ENCODE measurements around the gene PSME2. TPM values are rescaled to one million over a fixed set of nuclear protein-coding genes. Genes with fewer than 3 reads are reported as not detected.
A peak's percentile ranks its signal among the peaks of the same experiment; 100 is the strongest.

Gene PSME2
- total RNA-seq, 1 donor from 2014 or later, result 125 TPM

DNA sequence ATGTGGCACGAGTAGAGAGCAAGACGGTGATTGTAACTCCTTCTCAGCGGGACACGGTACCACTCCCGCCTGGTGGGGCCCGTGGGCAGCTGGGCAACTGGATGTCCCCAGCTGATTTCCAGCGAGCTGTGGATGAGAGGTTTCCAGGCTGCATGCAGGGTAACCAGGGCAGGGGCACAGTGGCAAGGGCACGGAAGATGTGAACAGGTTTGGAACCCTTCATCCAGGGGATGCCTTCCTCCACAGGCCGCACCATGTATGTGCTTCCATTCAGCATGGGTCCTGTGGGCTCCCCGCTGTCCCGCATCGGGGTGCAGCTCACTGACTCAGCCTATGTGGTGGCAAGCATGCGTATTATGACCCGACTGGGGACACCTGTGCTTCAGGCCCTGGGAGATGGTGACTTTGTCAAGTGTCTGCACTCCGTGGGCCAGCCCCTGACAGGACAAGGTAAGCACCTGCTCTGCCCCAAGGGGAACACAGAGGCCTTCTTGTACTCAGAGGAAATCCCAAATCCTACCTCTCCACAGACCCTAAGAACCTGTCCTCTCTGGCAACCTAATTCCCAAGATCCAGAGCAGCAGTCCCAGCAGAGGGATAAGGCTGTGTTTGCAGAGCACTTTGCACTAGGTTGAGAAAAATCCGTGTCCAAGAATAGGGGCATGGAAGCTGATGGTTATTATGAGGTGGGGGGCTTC, 48.0 kb downstream of the PSME2 start:
- no peak for DNase-seq (ENCODE audit: low read depth, low spot score)
- no peaks in the 10 kb centered on the region for H3K36me3 Mint-ChIP-seq (ENCODE audit: low read depth)
- H3K27me3 Mint-ChIP-seq (ENCODE audit: low read depth), result no peaks in the 10 kb centered on the region
- TF ChIP-seq CTCF (conservative IDR thresholded peaks at IDR 0.05), result no peak
- H3K27ac Mint-ChIP-seq (ENCODE audit: unreplicated experiment), result no peak overlapping the region
- H3K4me3 Mint-ChIP-seq, result no peak overlapping the region
- no peaks in the 10 kb centered on the region for H3K9me3 Mint-ChIP-seq
- peaks cover 19% of the 10 kb centered on the region for H3K4me1 Mint-ChIP-seq

GRCh38 chr14:24096545-24097181, 49.7 kb downstream of the PSME2 start:
- Mint-ChIP-seq H3K27ac (ENCODE audit: unreplicated experiment) (no peak overlapping the region), H3K36me3 (ENCODE audit: low read depth) (no peaks in the 10 kb centered on the region), H3K27me3 (ENCODE audit: low read depth) (no peaks in the 10 kb centered on the region), H3K9me3 (no peaks in the 10 kb centered on the region), H3K4me1 (peaks cover 27% of the 10 kb centered on the region), H3K4me3 (peak overlapping the region; percentile 71)
- DNase-seq (ENCODE audit: low read depth, low spot score), result no peak
- TF ChIP-seq CTCF (conservative IDR thresholded peaks at IDR 0.05), result no peak

- peak overlapping the region; percentile 86 for H3K27ac Mint-ChIP-seq (ENCODE audit: unreplicated experiment)
- TF ChIP-seq CTCF (conservative IDR thresholded peaks at IDR 0.05), result no peak
- peak overlapping the region; percentile 94 for H3K4me3 Mint-ChIP-seq
- no peaks in the 10 kb centered on the region for H3K9me3 Mint-ChIP-seq
- H3K36me3 Mint-ChIP-seq (ENCODE audit: low read depth), result no peaks in the 10 kb centered on the region
- H3K4me1 Mint-ChIP-seq, result peaks cover 30% of the 10 kb centered on the region
- no peaks in the 10 kb centered on the region for H3K27me3 Mint-ChIP-seq (ENCODE audit: low read depth)
- no peak for DNase-seq (ENCODE audit: low read depth, low spot score)
Observed at GRCh38 chr14:24095271-24096068, 50.9 kb downstream of the PSME2 start.

DNA sequence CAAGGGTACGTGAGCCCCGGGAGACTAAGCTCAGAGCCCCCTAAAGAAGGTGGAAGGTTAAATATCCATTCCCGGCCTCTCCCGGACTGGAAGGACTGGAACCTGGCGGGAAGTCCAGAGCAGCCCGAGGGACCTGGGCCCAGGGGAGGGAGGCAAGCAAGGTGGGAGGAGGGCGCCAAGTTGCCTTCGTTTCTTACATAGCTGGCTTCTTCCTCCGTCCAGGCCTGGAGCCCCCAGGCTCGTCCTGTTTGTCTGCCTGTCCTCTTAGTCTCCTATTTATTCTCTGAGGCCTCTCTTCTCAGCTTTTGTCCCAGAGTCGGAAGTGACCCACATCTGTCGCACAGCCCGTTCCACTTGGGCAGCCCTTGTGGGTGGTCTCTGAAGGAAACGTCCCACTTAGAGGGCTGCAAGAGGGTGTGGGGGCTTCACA, 51.6 kb downstream of the PSME2 start:
- no peaks in the 10 kb centered on the region for H3K9me3 Mint-ChIP-seq
- no peaks in the 10 kb centered on the region for H3K36me3 Mint-ChIP-seq (ENCODE audit: low read depth)
- H3K4me1 Mint-ChIP-seq, result peaks cover 34% of the 10 kb centered on the region
- H3K27ac Mint-ChIP-seq (ENCODE audit: unreplicated experiment), result peak overlapping the region; percentile 86
- H3K27me3 Mint-ChIP-seq (ENCODE audit: low read depth), result no peaks in the 10 kb centered on the region
- TF ChIP-seq CTCF (conservative IDR thresholded peaks at IDR 0.05), result no peak
- peak overlapping the region; percentile 94 for H3K4me3 Mint-ChIP-seq
- no peak for DNase-seq (ENCODE audit: low read depth, low spot score)

DNA sequence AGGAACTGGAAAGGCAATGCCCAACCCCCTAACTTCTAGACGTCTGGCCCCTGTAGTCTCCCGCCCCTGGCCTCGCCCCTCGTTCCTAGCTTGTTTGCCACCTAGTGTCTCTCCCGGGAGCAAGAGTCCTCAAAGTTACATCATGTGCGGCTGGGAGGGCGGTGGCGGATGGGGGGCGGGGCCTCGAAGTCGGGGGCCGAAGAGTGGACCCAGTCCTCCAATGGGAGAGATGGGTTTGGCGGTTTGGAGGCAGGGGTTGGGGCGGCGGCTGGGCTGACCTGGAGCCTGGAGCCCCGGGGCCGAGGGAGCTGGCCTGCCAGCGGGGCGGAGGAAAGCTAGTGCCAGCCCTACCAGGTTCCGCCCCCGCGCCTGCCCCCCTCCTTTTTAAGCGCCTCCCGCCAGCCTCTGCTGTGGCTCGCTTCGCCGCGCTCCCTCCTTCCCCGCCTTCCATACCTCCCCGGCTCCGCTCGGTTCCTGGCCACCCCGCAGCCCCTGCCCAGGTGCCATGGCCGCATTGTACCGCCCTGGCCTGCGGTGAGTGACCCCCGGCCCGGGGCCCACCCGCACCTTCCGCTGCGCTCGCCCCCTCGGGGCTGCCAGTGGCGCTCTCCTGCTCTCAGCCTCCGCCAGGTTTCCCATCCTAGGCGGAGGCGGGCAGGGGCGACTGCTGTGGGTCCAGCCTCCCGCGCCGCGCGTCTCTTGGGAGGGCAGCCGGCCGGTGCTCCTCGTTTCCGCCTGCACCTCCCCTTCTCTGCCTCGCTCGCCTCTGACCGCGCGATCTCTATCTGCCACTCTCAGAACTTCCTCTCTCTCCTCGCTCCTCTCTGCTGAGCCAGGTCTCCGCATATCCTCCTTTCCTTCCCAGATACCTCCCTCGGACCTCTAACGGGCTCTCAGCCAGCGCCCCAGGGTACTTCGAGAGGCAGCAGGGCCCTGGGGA, 52.2 kb downstream of the PSME2 start, which contains the start of gene PCK2:
Gene PCK2, plus strand, starts transcription at position 411 of the 940 bp plus-strand sequence. Its CDS starts 95 bp downstream, at position 506.
- peak; percentile 71 for DNase-seq (ENCODE audit: low read depth, low spot score)
- no peak for TF ChIP-seq CTCF (conservative IDR thresholded peaks at IDR 0.05)
- Mint-ChIP-seq H3K4me1 (peaks cover 38% of the 10 kb centered on the region), H3K36me3 (ENCODE audit: low read depth) (no peaks in the 10 kb centered on the region), H3K4me3 (peak within 1 kb of the TSS; percentile 94), H3K27ac (ENCODE audit: unreplicated experiment) (peak within 1 kb of the TSS; percentile 93), H3K27me3 (ENCODE audit: low read depth) (no peaks in the 10 kb centered on the region), H3K9me3 (no peaks in the 10 kb centered on the region)

Data from neural crest cell (in vitro differentiated cells).